ENCODE measurements around the gene BPI. TPM values are rescaled to one million over a fixed set of nuclear protein-coding genes. Genes with fewer than 3 reads are reported as not detected.
"Not testable (repeated sequence)": the region's sequence is repeated elsewhere in the genome, so short reads cannot be mapped to it uniquely, and the experiment has no call there.

The BPI gene
- total RNA-seq, 4 donors from 2014 or later, result 0.22 to 0.40 TPM; not detected in 2

DNA sequence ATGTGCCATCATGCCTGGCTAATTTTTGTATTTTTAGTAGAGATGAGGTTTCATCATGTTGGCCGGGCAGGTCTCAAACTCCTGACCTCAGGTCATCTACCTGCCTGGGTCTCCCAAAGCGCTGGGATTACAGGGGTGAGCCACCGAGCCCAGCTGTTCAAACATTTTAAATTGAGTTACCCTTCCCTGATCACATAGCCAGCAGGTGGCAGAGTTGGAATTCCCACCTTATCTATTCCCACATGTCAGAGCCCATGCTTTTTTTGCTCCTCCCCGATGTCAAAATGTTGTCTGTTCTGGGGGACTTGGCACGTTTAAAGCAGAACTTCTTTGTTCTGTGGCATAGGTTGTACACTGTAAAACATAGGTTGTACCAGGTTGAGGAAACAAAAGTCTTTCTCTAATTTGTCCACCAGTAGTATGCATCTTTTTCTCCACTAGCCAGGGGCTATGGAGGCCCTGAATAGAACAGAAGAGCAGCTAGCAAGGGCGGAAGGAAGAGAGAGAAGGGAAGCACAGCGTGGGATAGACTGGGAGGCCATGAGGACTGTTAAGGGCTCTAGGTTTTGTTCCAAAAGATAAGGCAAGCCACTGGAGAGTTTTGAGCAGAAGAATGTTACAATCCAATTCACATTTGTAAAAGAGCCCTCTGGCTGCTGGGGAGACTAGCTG is 35.0 kb downstream of the BPI start:
- H3K4me1 ChIP-seq, result no peaks in the 10 kb centered on the region
- H3K4me3 ChIP-seq (replicated peaks in 1 of 3), result no peak overlapping the region
- no peak for DNase-seq
- H3K9me3 ChIP-seq, result no peaks in the 10 kb centered on the region
- 40 to 44% methylated on average over 6 to 7 of the region's 7 CpGs for WGBS, 2 donors
- intact Hi-C loops (cut with DNase I), result no loop called here
- H3K27me3 ChIP-seq, result no peaks in the 10 kb centered on the region
- H3K36me3 ChIP-seq, result no peaks in the 10 kb centered on the region
- TF ChIP-seq, protein P1, sequence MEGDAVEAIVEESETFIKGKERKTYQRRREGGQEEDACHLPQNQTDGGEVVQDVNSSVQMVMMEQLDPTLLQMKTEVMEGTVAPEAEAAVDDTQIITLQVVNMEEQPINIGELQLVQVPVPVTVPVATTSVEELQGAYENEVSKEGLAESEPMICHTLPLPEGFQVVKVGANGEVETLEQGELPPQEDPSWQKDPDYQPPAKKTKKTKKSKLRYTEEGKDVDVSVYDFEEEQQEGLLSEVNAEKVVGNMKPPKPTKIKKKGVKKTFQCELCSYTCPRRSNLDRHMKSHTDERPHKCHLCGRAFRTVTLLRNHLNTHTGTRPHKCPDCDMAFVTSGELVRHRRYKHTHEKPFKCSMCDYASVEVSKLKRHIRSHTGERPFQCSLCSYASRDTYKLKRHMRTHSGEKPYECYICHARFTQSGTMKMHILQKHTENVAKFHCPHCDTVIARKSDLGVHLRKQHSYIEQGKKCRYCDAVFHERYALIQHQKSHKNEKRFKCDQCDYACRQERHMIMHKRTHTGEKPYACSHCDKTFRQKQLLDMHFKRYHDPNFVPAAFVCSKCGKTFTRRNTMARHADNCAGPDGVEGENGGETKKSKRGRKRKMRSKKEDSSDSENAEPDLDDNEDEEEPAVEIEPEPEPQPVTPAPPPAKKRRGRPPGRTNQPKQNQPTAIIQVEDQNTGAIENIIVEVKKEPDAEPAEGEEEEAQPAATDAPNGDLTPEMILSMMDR (IDR thresholded peaks at IDR 0.05), result peak in 1 of 6 experiments; percentile 19
- TF ChIP-seq POLR2A (IDR thresholded peaks at IDR 0.05), result no peak
- H3K27ac ChIP-seq, result no peak overlapping the region

DNA sequence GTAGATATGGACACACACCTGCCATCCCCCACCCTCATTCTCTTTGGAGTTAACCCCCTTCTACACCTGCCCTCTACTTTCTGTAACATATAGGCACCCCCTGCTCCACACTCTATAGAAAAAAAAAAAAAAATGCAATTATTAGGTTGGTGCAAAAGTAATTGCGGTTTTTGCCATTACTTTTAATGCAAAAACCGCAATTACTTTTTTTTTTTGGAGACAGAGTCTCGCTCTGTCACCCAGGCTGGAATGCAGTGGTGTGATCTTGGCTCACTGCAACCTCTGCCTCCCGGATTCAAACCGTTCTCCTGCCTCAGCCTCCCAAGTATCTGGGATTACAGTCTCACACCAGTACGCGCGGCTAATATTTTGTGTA is 35.6 kb downstream of the BPI start:
- H3K27me3 ChIP-seq; H3K4me1 ChIP-seq; H3K27ac ChIP-seq; H3K36me3 ChIP-seq; intact Hi-C loops (cut with DNase I); H3K4me3 ChIP-seq (replicated peaks in 1 of 3); H3K9me3 ChIP-seq; DNase-seq: not testable (repeated sequence)
- WGBS, 2 donors, result 76 to 85% methylated on average over 8 of the region's 8 CpGs

DNA sequence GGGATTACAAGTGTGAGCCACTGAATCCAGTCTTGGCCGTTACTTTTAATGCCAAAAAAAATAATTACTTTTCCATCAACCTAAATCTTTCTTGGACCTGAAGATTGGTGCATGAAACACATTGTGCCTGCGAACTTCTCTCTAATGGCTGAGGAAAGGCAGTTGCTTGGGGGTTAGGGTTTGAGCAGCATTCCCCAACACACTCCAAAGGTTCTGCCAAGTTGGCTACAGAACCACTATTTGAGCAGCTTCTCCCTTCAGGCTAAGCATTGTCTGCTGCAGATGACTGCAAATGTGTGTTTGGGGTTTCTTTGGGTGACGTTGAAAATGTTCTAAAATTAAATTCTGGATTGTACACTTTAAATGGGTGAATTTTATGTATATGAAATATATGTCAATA is 36.0 kb downstream of the BPI start:
- intact Hi-C loops (cut with DNase I), result no loop called here
- 69 to 72% methylated on average over 3 of the region's 3 CpGs for WGBS, 2 donors
- no peaks in the 10 kb centered on the region for H3K4me1 ChIP-seq
- no peaks in the 10 kb centered on the region for H3K27me3 ChIP-seq
- H3K9me3 ChIP-seq, result no peaks in the 10 kb centered on the region
- TF ChIP-seq, protein P1 (IDR thresholded peaks at IDR 0.05), result no peak
- TF ChIP-seq POLR2A (IDR thresholded peaks at IDR 0.05), result no peak
- DNase-seq, result no peak
- H3K36me3 ChIP-seq, result no peaks in the 10 kb centered on the region
- H3K4me3 ChIP-seq (replicated peaks in 1 of 3), result no peak overlapping the region
- H3K27ac ChIP-seq, result no peak overlapping the region

DNA sequence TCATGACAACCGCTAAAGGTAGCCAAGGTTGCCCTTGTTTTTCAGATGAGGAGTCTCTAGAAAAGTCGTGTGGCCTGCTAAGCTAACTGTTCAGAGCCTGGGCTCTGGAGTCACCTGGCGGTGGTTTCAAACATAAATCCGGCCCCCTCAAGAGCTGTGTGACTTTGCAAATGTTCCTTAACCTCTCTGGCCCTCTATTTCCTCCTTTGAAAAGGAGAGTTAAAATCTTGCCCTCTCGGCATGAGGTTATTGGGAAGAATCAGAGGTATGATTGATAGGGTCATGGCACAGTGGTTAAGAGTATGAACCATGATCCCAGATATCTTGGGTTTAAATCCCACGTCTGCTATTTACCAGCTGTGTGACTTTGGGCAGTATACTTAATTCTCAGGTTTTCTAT is 36.7 kb downstream of the BPI start:
- 83 to 88% methylated on average over 6 of the region's 6 CpGs for WGBS, 2 donors
- Histone ChIP-seq H3K9me3 (no peaks in the 10 kb centered on the region), H3K27me3 (no peaks in the 10 kb centered on the region), H3K4me3 (replicated peaks in 1 of 3) (no peak overlapping the region), H3K36me3 (no peaks in the 10 kb centered on the region), H3K4me1 (no peaks in the 10 kb centered on the region), H3K27ac (no peak overlapping the region)
- TF ChIP-seq POLR2A (IDR thresholded peaks at IDR 0.05), result no peak
- TF ChIP-seq, protein P1 (IDR thresholded peaks at IDR 0.05), result no peak
- intact Hi-C loops (cut with DNase I), result no loop called here
- DNase-seq, result no peak

DNA sequence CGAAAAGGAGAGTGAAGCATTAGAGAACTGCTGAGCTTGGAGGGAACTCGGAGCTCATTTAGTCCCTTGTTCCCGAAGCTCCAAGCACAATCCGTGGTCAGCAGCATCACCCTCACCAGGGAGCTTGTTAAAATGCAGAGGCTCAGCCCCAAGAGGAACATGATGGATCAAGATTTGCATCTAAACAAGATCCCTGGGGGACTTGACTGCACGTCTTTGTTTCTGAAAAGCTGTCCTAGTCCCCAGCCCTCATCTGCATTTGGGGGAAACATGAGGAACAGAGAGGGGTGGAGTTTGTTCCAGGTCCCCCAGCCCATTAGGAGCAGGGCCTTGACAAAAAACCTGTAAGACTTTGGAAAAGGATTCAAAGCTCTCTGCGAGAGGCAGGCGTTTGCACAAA is 38.3 kb downstream of the BPI start:
- TF ChIP-seq POLR2A (IDR thresholded peaks at IDR 0.05), result no peak
- TF ChIP-seq, protein P1 (IDR thresholded peaks at IDR 0.05), result no peak
- no peak overlapping the region for H3K27ac ChIP-seq

More for the DNA sequence above, 38.3 kb downstream of the BPI start:
- DNase-seq, result no peak
- Histone ChIP-seq H3K4me1 (no peaks in the 10 kb centered on the region), H3K27me3 (no peaks in the 10 kb centered on the region), H3K9me3 (no peaks in the 10 kb centered on the region), H3K4me3 (replicated peaks in 1 of 3) (no peak overlapping the region), H3K36me3 (no peaks in the 10 kb centered on the region)
- intact Hi-C loops (cut with DNase I), result no loop called here
- WGBS, 2 donors, result 40 to 42% methylated on average over 7 of the region's 7 CpGs
